HG03469 (cell line): ENCODE results near the gene SIAH2.
"Not testable (repeated sequence)": the region's sequence is repeated elsewhere in the genome, so short reads cannot be mapped to it uniquely, and the experiment has no call there.

Experiments
- ATAC-seq: cut with Tn5 transposase; IDR thresholded peaks from one replicate; pipeline ENCODE4 v1.9.1; 2021; ENCODE audit warnings: mild to moderate bottlenecking, moderate library complexity, moderate number of reproducible peaks; ENCODE audit not compliant: unreplicated experiment

SIAH2 gene

GRCh38 chr3:150763122-150763840, at the start of gene SIAH2:
SIAH2 (minus strand) TSS chr3:150763169; CDS start chr3:150762849, 320 bp downstream.
- ATAC-seq = peak; percentile 37

GRCh38 chr3:150811984-150812383, 49.0 kb upstream of the SIAH2 start:
- ATAC-seq = no peak

GRCh38 chr3:150810641-150811040, 47.7 kb upstream of the SIAH2 start:
- no peak for ATAC-seq

- ATAC-seq = no peak
These were observed 43.3 kb upstream of the SIAH2 start for GRCh38 chr3:150806185-150806835.

- no peak for ATAC-seq
These were observed 42.4 kb upstream of the SIAH2 start for GRCh38 chr3:150805354-150805753.

- no peak for ATAC-seq
These were observed 40.5 kb upstream of the SIAH2 start for GRCh38 chr3:150803440-150803985.

- no peak for ATAC-seq
These were observed 37.8 kb upstream of the SIAH2 start for GRCh38 chr3:150800722-150801121.

- ATAC-seq = no peak
These were observed 35.2 kb upstream of the SIAH2 start for GRCh38 chr3:150798122-150798618.

GRCh38 chr3:150797155-150797554, 34.2 kb upstream of the SIAH2 start:
- ATAC-seq = no peak

GRCh38 chr3:150796527-150796926, 33.6 kb upstream of the SIAH2 start:
- not testable (repeated sequence) for ATAC-seq

- no peak for ATAC-seq
These were observed 30.7 kb upstream of the SIAH2 start for GRCh38 chr3:150793641-150794040.

GRCh38 chr3:150790629-150791028, 27.7 kb upstream of the SIAH2 start:
- ATAC-seq = no peak

GRCh38 chr3:150789451-150789850, 26.5 kb upstream of the SIAH2 start:
- ATAC-seq = no peak

GRCh38 chr3:150787741-150788370, 24.9 kb upstream of the SIAH2 start:
- ATAC-seq = peak; percentile 63

- ATAC-seq = no peak
These were observed 23.8 kb upstream of the SIAH2 start for GRCh38 chr3:150786791-150787190.

- no peak for ATAC-seq
These were observed 21.8 kb upstream of the SIAH2 start for GRCh38 chr3:150784747-150785125.

- ATAC-seq = peak; percentile 44
These were observed 21.2 kb upstream of the SIAH2 start for GRCh38 chr3:150783920-150784746.

GRCh38 chr3:150783316-150783715, 20.3 kb upstream of the SIAH2 start:
- ATAC-seq = no peak

- ATAC-seq = no peak
These were observed 16.5 kb upstream of the SIAH2 start for GRCh38 chr3:150779402-150779858.

- ATAC-seq = no peak
These were observed 15.9 kb upstream of the SIAH2 start for GRCh38 chr3:150778793-150779401.
